Measurements from ENCODE around the gene MICAL3.

DNA sequence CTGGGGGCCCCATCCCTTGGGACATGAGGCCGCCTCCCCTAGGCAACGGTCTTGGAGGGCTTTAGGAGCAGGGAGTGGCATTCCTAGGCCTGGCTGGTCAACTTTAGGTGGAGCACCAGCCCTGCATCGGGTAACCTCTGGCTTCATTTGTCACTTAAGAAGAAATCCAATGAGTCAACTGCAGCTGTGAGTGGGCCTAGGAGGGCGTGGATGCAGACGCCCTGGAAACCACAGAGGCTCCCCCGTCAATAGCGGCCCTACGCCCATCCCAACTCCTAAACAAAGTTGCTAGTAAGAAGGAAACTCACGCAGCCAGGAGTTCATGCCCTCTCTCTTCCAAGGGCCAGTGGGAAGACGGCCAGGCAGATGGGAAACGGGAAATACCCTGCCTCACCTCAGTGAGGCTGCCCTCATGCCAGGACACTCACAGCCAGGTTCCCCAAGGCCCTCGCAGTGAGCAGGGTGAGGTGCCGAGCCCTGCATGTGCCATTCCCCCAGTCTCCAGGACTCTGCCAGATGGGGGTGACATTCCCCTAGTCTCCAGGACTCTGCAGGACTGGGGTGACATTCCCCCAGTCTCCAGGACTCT is 270.9 kb downstream of the MICAL3 start:
- TF ChIP-seq ZNF175 (CRISPR knock-in tag; IDR thresholded peaks at IDR 0.05; ENCODE audit: low read depth) = no peak
- TF ChIP-seq TCF7L2 (IDR thresholded peaks at IDR 0.05; ENCODE audit: low read depth, low read length) = no peak
- TF ChIP-seq ESRRA (IDR thresholded peaks at IDR 0.05; ENCODE audit: borderline replicate concordance, low read depth) = no peak
- no peak for TF ChIP-seq CHD2 (IDR thresholded peaks at IDR 0.05; ENCODE audit: low read depth, low read length)
- no peak for TF ChIP-seq SOX6 (IDR thresholded peaks at IDR 0.05)
- TF ChIP-seq MEF2D (tag; conservative IDR thresholded peaks at IDR 0.05; ENCODE audit: low read depth) = no peak
- TF ChIP-seq ZNF41 (CRISPR knock-in tag; conservative IDR thresholded peaks at IDR 0.05) = no peak
- TF ChIP-seq, protein P1, sequence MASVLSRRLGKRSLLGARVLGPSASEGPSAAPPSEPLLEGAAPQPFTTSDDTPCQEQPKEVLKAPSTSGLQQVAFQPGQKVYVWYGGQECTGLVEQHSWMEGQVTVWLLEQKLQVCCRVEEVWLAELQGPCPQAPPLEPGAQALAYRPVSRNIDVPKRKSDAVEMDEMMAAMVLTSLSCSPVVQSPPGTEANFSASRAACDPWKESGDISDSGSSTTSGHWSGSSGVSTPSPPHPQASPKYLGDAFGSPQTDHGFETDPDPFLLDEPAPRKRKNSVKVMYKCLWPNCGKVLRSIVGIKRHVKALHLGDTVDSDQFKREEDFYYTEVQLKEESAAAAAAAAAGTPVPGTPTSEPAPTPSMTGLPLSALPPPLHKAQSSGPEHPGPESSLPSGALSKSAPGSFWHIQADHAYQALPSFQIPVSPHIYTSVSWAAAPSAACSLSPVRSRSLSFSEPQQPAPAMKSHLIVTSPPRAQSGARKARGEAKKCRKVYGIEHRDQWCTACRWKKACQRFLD (CRISPR knock-in tag; IDR thresholded peaks at IDR 0.05) = no peak
- TF ChIP-seq ATF1 (CRISPR knock-in tag; IDR thresholded peaks at IDR 0.05) = no peak
- no peak for TF ChIP-seq ATF1 (tag; IDR thresholded peaks at IDR 0.05)
- TF ChIP-seq ZNF23 (CRISPR knock-in tag; IDR thresholded peaks at IDR 0.05) = no peak
- TF ChIP-seq, protein P2, sequence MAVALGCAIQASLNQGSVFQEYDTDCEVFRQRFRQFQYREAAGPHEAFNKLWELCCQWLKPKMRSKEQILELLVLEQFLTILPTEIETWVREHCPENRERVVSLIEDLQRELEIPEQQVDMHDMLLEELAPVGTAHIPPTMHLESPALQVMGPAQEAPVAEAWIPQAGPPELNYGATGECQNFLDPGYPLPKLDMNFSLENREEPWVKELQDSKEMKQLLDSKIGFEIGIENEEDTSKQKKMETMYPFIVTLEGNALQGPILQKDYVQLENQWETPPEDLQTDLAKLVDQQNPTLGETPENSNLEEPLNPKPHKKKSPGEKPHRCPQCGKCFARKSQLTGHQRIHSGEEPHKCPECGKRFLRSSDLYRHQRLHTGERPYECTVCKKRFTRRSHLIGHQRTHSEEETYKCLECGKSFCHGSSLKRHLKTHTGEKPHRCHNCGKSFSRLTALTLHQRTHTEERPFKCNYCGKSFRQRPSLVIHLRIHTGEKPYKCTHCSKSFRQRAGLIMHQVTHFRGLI (CRISPR knock-in tag; IDR thresholded peaks at IDR 0.05) = no peak
- TF ChIP-seq KLF6 (CRISPR knock-in tag; IDR thresholded peaks at IDR 0.05; ENCODE audit: borderline replicate concordance) = no peak
- no peak for TF ChIP-seq ZKSCAN3 (CRISPR knock-in tag; IDR thresholded peaks at IDR 0.05)
- no peak for TF ChIP-seq ZBTB7A (IDR thresholded peaks at IDR 0.05; ENCODE audit: borderline replicate concordance, control insufficient read depth, low read depth, low read length)

Measured in K562 (cell line).